ENCODE measurements around the gene SMIM38.

SMIM38 gene

GRCh38 chr11:69178819-69179482 lies 23.2 kb downstream of the SMIM38 start:
- no peak for DNase-seq (ENCODE audit: low read depth in 1 of 2, low spot score in 1 of 2)

GRCh38 chr11:69180226-69180625 lies 24.5 kb downstream of the SMIM38 start:
- no peak for DNase-seq (ENCODE audit: low read depth in 1 of 2, low spot score in 1 of 2)

- DNase-seq (ENCODE audit: low read depth in 1 of 2, low spot score in 1 of 2), result no peak
Measured at GRCh38 chr11:69180726-69181125, 25.0 kb downstream of the SMIM38 start.

- DNase-seq (ENCODE audit: low read depth in 1 of 2, low spot score in 1 of 2), result no peak
Measured at GRCh38 chr11:69183613-69184012, 27.9 kb downstream of the SMIM38 start.

GRCh38 chr11:69186316-69187260 lies 30.9 kb downstream of the SMIM38 start:
- DNase-seq (ENCODE audit: low read depth in 1 of 2, low spot score in 1 of 2), result no peak

GRCh38 chr11:69187540-69188065 lies 31.9 kb downstream of the SMIM38 start:
- DNase-seq (ENCODE audit: low read depth in 1 of 2, low spot score in 1 of 2), result no peak

- no peak for DNase-seq (ENCODE audit: low read depth in 1 of 2, low spot score in 1 of 2)
Measured at GRCh38 chr11:69189059-69189458, 33.3 kb downstream of the SMIM38 start.

GRCh38 chr11:69190796-69191536 lies 35.2 kb downstream of the SMIM38 start:
- no peak for DNase-seq (ENCODE audit: low read depth in 1 of 2, low spot score in 1 of 2)

GRCh38 chr11:69192301-69192721 lies 36.6 kb downstream of the SMIM38 start:
- no peak for DNase-seq (ENCODE audit: low read depth in 1 of 2, low spot score in 1 of 2)

- DNase-seq (ENCODE audit: low read depth in 1 of 2, low spot score in 1 of 2), result no peak
Measured at GRCh38 chr11:69193151-69193550, 37.4 kb downstream of the SMIM38 start.

- no peak for DNase-seq (ENCODE audit: low read depth in 1 of 2, low spot score in 1 of 2)
Measured at GRCh38 chr11:69193629-69194028, 37.9 kb downstream of the SMIM38 start.

- DNase-seq (ENCODE audit: low read depth in 1 of 2, low spot score in 1 of 2), result no peak
Measured at GRCh38 chr11:69194396-69194795, 38.7 kb downstream of the SMIM38 start.

- DNase-seq (ENCODE audit: low read depth in 1 of 2, low spot score in 1 of 2), result no peak
Measured at GRCh38 chr11:69194956-69195355, 39.2 kb downstream of the SMIM38 start.

GRCh38 chr11:69195824-69196782 lies 40.4 kb downstream of the SMIM38 start:
- no peak for DNase-seq (ENCODE audit: low read depth in 1 of 2, low spot score in 1 of 2)

GRCh38 chr11:69196783-69197169 lies 41.0 kb downstream of the SMIM38 start:
- DNase-seq (ENCODE audit: low read depth in 1 of 2, low spot score in 1 of 2), result no peak

GRCh38 chr11:69198891-69199582 lies 43.3 kb downstream of the SMIM38 start:
- no peak for DNase-seq (ENCODE audit: low read depth in 1 of 2, low spot score in 1 of 2)

- DNase-seq (ENCODE audit: low read depth in 1 of 2, low spot score in 1 of 2), result no peak
Measured at GRCh38 chr11:69199583-69200315, 44.0 kb downstream of the SMIM38 start.

GRCh38 chr11:69200331-69201065 lies 44.8 kb downstream of the SMIM38 start:
- DNase-seq (ENCODE audit: low read depth in 1 of 2, low spot score in 1 of 2), result no peak

GRCh38 chr11:69201066-69201365 lies 45.3 kb downstream of the SMIM38 start:
- no peak for DNase-seq (ENCODE audit: low read depth in 1 of 2, low spot score in 1 of 2)
